ENCODE data around the gene COPB2. TPM values are rescaled to one million over a fixed set of nuclear protein-coding genes. Genes with fewer than 3 reads are reported as not detected.

Gene COPB2
- total RNA-seq, 2 experiments from 2014 or later, result 78.9 to 104 TPM

Other genes starting within 250 kb of the COPB2 start
- 10 to 100 TPM; 36.1 to 41.2 TPM for gene MRPS22, start 45.6 kb downstream of the COPB2 start, total RNA-seq
- not detected for gene RBP2, start 86.9 kb upstream of the COPB2 start, total RNA-seq
- gene RBP1, start 150.1 kb upstream of the COPB2 start, total RNA-seq, result not detected

Measured in activated CD8-positive, alpha-beta memory T cell treated with anti-CD3 and anti-CD28 coated beads, Interleukin-2, amount 10 ng/mL, durations not matched to agents 7 days and 5 days (primary cell).